HCT116 (cell line): Measurements from ENCODE around the gene G0S2. TPM values are rescaled to one million over a fixed set of nuclear protein-coding genes. Genes with fewer than 3 reads are reported as not detected.

ENCODE experiments used
- ATAC-seq: fragments of 200-7000 bp; cut with Tn5 transposase; 2 replicates; pipeline ENCODE4 v1.9.1; 2020; ENCODE audit warnings: mild to moderate bottlenecking, moderate library complexity
- BruUV-seq: library from RNA; stranded (reverse); fragments of 400-500 nt; replicated peaks from 2 replicates; lab custom pipeline; 2021; lab: Mats Ljungman, UMichigan
- CTCF ChIA-PET: fragments of 300-600 bp; sonication (Branson Sonifier 250); formaldehyde crosslinking; loops from one replicate; lab custom pipeline; 2021; ENCODE audit warnings: antibody characterized with exemption; lab: Charles Lee
- POLR2A ChIA-PET: fragments of 300-600, 350-600 bp; sonication (Branson Sonifier 250); formaldehyde crosslinking; loops from one replicate; lab custom pipeline; 2021; ENCODE audit warnings: antibody characterized with exemption; lab: Charles Lee
- RAD21 ChIA-PET, 2 experiments: fragments of 300-600 bp; sonication (Branson Sonifier 250); formaldehyde crosslinking; loops; one replicate each; lab custom pipeline; 2023; ENCODE audit warnings: low total read pairs in 2 of 2; ENCODE audit not compliant: uncharacterized antibody in 2 of 2, unreplicated experiment in 2 of 2, low non-redundant PET in 1 of 2; lab: Charles Lee
- DNase-seq: peaks from one replicate; pipeline ENCODE4 v3.0.0-alpha.2; 2010; ENCODE audit warnings: low read depth, low spot score
- H2AFZ ChIP-seq: fragments of 200-600 bp; shearing (Covaris generic), sonication (generic); 2 replicates; pipeline ENCODE4 v1.6.1; 2017; ENCODE audit warnings: low read depth, mixed run types, mixed read lengths, antibody characterized with exemption, low read length; ENCODE audit not compliant: poor library complexity, severe bottlenecking
- H3K27ac ChIP-seq: 2 replicates; pipeline ENCODE4 v1.5.1; 2012; ENCODE audit warnings: low read depth, low read length
- H3K27me3 ChIP-seq: fragments of 200-600 bp; sonication (generic); 2 replicates; pipeline ENCODE4 v1.6.1; 2016; ENCODE audit warnings: mixed run types, low read length, mixed read lengths; ENCODE audit not compliant: insufficient read depth
- H3K36me3 ChIP-seq, 2 experiments: fragments of 200-500 bp in 1 of 2; fragments of 200-600 bp in 1 of 2; sonication (Bioruptor generic) in 1 of 2; sonication (generic) in 1 of 2; 2 replicates each; pipeline versions ENCODE4 v1.5.1 to v1.6.1; 2014 to 2016; ENCODE audit warnings: low read length in 2 of 2, inconsistent platforms in 1 of 2, mixed read lengths in 1 of 2, mixed run types in 1 of 2; ENCODE audit not compliant: insufficient read depth in 2 of 2, control insufficient read depth in 1 of 2
- H3K4me1 ChIP-seq, 2 experiments: fragments of 200-600 bp in 1 of 2; sonication (generic) in 1 of 2; 2 replicates each; pipeline versions ENCODE4 v1.5.1 to v1.6.1; 2012 to 2017; ENCODE audit warnings: low read length in 2 of 2, inconsistent platforms in 1 of 2, mild to moderate bottlenecking in 1 of 2, mixed read lengths in 1 of 2, mixed run types in 1 of 2, moderate library complexity in 1 of 2; ENCODE audit not compliant: insufficient read depth in 2 of 2, control insufficient read depth in 1 of 2
- H3K4me2 ChIP-seq: fragments of 200-600 bp; sonication (generic); 2 replicates; pipeline ENCODE4 v1.6.1; 2017; ENCODE audit warnings: mixed run types, low read length, mixed read lengths
- H3K4me3 ChIP-seq, 2 experiments: fragments of 200-600 bp in 1 of 2; sonication (generic) in 1 of 2; replicated peaks in 1 of 2; 2 replicates each; pipeline ENCODE4 v1.5.1; 2011 to 2016; ENCODE audit warnings: low read length in 2 of 2, control low read depth in 1 of 2, low read depth in 1 of 2, mild to moderate bottlenecking in 1 of 2, mixed read lengths in 1 of 2, mixed run types in 1 of 2
- H3K79me2 ChIP-seq: fragments of 200-600 bp; sonication (generic); 2 replicates; pipeline ENCODE4 v1.6.1; 2017; ENCODE audit warnings: mild to moderate bottlenecking, mixed run types, low read length, moderate library complexity, mixed read lengths; ENCODE audit not compliant: insufficient read depth
- H3K9ac ChIP-seq: fragments of 200-600 bp; sonication (generic); 2 replicates; pipeline ENCODE4 v1.6.1; 2016; ENCODE audit warnings: low read length, mixed read lengths
- H3K9me2 ChIP-seq: fragments of 200-600 bp; sonication (generic), shearing (Covaris generic); 2 replicates; pipeline ENCODE4 v1.6.1; 2017; ENCODE audit warnings: mixed run types, mild to moderate bottlenecking, moderate library complexity; ENCODE audit not compliant: insufficient read depth
- H3K9me3 ChIP-seq, 2 experiments: fragments of 200-500 bp in 1 of 2; fragments of 200-600 bp in 1 of 2; sonication (Bioruptor generic) in 1 of 2; sonication (generic) in 1 of 2; 2 replicates each; pipeline ENCODE4 v1.6.1; 2014 to 2017; ENCODE audit warnings: low read length in 2 of 2, mixed read lengths in 2 of 2, inconsistent platforms in 1 of 2, low read depth in 1 of 2, mild to moderate bottlenecking in 1 of 2, mixed run types in 1 of 2, moderate library complexity in 1 of 2; ENCODE audit not compliant: control insufficient read depth in 1 of 2, insufficient read depth in 1 of 2
- H4K20me1 ChIP-seq: fragments of 200-600 bp; sonication (generic), shearing (Covaris generic); 2 replicates; pipeline ENCODE4 v1.6.1; 2017; ENCODE audit warnings: mixed run types, mild to moderate bottlenecking, moderate library complexity; ENCODE audit not compliant: insufficient read depth
- CBX3 ChIP-seq: IDR thresholded peaks from 2 replicates; pipeline ENCODE4 v1.6.1; 2012; ENCODE audit warnings: low read depth
- CEBPB ChIP-seq: IDR thresholded peaks from 2 replicates; pipeline ENCODE4 v1.6.1; 2012; ENCODE audit warnings: low read depth
- EGR1 ChIP-seq: IDR thresholded peaks from 2 replicates; pipeline ENCODE4 v1.6.1; 2012; ENCODE audit warnings: low read depth
- EZH2 ChIP-seq: fragments of 200-600 bp; sonication (generic); IDR thresholded peaks from 2 replicates; pipeline ENCODE4 v1.6.1; 2017; ENCODE audit warnings: antibody characterized with exemption, mixed run types
- SIN3A ChIP-seq: IDR thresholded peaks from 2 replicates; pipeline ENCODE4 v1.6.1; 2012; ENCODE audit warnings: low read depth
- SP1 ChIP-seq: IDR thresholded peaks from 2 replicates; pipeline ENCODE4 v1.6.1; 2012; ENCODE audit warnings: low read depth
- TCF7L2 ChIP-seq: IDR thresholded peaks from 2 replicates; pipeline ENCODE4 v1.7.0; 2011; ENCODE audit warnings: borderline replicate concordance, inconsistent platforms; ENCODE audit not compliant: insufficient read depth, insufficient read length; ENCODE audit errors: extremely low read depth
- YY1 ChIP-seq: IDR thresholded peaks from 2 replicates; pipeline ENCODE4 v1.6.1; 2011; ENCODE audit warnings: low read length, low read depth, moderate library complexity, mild to moderate bottlenecking; ENCODE audit not compliant: insufficient replicate concordance; ENCODE audit errors: extremely low read depth
- ZFX ChIP-seq: fragments of 450-650 bp; IDR thresholded peaks from 2 replicates; pipeline ENCODE4 v1.6.1; 2017
- intact Hi-C: fragments of 100-400 bp; cut with micrococcal nuclease; formaldehyde crosslinking; loops from 2 replicates; pipeline ENCODE4 v1.10.0; 2022
- total RNA-seq: library from RNA; stranded (reverse); gene quantifications from one replicate; pipeline ENCODE4 v1.2.1, GENCODE V29; 2021; ENCODE audit not compliant: unreplicated experiment
- TF ChIP-seq, protein P1 (sequence below): IDR thresholded peaks from 2 replicates; pipeline ENCODE4 v1.6.1; 2012
- TF ChIP-seq, protein P2 (sequence below): IDR thresholded peaks from 2 replicates; pipeline ENCODE4 v1.6.1; 2012; ENCODE audit warnings: low read depth

Gene G0S2
- total RNA-seq, 1 experiment from 2014 or later, result not detected

DNA sequence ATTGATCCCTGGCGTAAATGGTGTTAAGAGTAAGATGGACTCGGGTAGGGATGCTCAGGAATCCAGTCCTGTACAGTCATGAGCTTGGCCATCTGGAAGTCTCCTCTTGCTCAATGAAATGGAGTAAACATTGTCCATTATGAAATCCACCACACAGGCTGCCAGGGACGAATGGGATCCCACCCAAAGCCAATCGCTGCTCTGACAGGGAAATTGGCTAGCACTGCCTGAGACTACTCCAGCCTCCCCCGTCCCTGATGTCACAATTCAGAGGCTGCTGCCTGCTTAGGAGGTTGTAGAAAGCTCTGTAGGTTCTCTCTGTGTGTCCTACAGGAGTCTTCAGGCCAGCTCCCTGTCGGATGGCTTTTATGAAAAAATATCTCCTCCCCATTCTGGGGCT lies 29.4 kb downstream of the G0S2 start, which contains the start of gene HSD11B1:
Gene HSD11B1 (plus strand): TSS at position 263 of the 400 bp plus-strand sequence. CDS start 97 bp downstream, at position 360.
- H3K9me3 ChIP-seq, result no peaks in the 10 kb centered on the region
- no peak within 1 kb of the TSS for H3K27ac ChIP-seq
- no peaks in the 10 kb centered on the region for H3K9me2 ChIP-seq
- CTCF ChIA-PET, result no interaction called here
- ATAC-seq (no peak), DNase-seq (no peak)
- no peaks in the 10 kb centered on the region for H4K20me1 ChIP-seq
- H3K79me2 ChIP-seq, result no peaks in the 10 kb centered on the region
- H3K27me3 ChIP-seq, result peaks cover 5% of the 10 kb centered on the region; the same call in 1 of the 2 replicates
- H3K9ac ChIP-seq, result no peak within 1 kb of the TSS
- TF ChIP-seq SIN3A (no peak), CBX3 (no peak), CEBPB (no peak), ZFX (no peak), EGR1 (no peak), YY1 (no peak), SP1 (no peak), EZH2 (no peak), TCF7L2 (no peak)
- TF ChIP-seq, protein P1, sequence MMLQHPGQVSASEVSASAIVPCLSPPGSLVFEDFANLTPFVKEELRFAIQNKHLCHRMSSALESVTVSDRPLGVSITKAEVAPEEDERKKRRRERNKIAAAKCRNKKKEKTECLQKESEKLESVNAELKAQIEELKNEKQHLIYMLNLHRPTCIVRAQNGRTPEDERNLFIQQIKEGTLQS, result no peak
- TF ChIP-seq, protein P2, sequence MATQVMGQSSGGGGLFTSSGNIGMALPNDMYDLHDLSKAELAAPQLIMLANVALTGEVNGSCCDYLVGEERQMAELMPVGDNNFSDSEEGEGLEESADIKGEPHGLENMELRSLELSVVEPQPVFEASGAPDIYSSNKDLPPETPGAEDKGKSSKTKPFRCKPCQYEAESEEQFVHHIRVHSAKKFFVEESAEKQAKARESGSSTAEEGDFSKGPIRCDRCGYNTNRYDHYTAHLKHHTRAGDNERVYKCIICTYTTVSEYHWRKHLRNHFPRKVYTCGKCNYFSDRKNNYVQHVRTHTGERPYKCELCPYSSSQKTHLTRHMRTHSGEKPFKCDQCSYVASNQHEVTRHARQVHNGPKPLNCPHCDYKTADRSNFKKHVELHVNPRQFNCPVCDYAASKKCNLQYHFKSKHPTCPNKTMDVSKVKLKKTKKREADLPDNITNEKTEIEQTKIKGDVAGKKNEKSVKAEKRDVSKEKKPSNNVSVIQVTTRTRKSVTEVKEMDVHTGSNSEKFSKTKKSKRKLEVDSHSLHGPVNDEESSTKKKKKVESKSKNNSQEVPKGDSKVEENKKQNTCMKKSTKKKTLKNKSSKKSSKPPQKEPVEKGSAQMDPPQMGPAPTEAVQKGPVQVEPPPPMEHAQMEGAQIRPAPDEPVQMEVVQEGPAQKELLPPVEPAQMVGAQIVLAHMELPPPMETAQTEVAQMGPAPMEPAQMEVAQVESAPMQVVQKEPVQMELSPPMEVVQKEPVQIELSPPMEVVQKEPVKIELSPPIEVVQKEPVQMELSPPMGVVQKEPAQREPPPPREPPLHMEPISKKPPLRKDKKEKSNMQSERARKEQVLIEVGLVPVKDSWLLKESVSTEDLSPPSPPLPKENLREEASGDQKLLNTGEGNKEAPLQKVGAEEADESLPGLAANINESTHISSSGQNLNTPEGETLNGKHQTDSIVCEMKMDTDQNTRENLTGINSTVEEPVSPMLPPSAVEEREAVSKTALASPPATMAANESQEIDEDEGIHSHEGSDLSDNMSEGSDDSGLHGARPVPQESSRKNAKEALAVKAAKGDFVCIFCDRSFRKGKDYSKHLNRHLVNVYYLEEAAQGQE, result no peak
- TF ChIP-seq, all 23 proteins: peak for 0
- Histone ChIP-seq H3K36me3 (no peaks in the 10 kb centered on the region), H3K4me3 (no peak within 1 kb of the TSS), H2AFZ (no peak within 1 kb of the TSS), H3K4me1 (no peaks in the 10 kb centered on the region), H3K4me2 (no peak within 1 kb of the TSS)
- BruUV-seq, result no TSS peak
- ChIA-PET RAD21 (no interaction called here), POLR2A (no interaction called here)
- intact Hi-C loops, result no loop called here
